HG02759 (cell line): Measurements from ENCODE around the gene ADGRL1.

Experiments
- ATAC-seq: cut with Tn5 transposase; IDR thresholded peaks from one replicate; pipeline ENCODE4 v1.9.1; 2021; ENCODE audit warnings: mild to moderate bottlenecking, moderate library complexity; ENCODE audit not compliant: unreplicated experiment

Gene ADGRL1

DNA sequence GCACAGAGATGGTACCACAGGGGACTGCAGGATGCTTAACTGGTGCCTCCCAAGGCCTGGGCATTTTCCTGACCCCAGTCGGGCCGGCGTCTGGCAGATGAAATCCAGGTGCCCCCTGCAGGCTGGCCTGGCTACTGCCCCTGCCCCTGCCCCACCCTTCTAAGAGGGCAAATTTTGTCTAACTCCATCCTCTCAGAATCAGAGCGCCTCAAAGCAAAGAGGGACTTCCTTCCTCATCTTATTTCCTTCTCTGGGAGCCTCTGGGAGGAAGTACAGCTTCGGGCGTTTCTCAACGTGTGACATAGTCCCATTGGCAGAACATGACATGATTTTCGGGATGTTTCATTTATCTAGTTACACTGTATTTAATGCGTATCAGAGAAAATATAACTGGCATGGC is 91.1 kb downstream of the ADGRL1 start:
- no peak for ATAC-seq

DNA sequence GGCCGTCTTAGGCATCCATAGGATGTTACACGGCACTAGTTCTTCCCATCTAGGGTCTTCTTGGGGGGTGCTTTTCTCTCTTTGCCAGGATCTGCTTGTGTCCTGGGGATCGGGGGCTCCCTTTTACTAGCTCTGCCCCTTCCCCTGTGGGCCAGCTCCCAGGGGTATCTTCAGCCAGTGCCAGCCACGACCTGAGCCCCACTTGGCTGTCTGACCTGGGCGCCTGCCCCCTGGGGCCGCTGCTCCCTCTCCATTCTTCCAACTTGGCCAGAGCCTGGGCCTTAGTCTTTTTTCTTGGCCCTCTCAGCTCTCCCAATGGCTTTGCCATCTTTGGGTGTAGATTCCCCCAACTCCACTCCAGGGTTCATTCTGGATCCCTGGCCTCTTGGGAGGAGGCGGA is 91.5 kb downstream of the ADGRL1 start:
- no peak for ATAC-seq

DNA sequence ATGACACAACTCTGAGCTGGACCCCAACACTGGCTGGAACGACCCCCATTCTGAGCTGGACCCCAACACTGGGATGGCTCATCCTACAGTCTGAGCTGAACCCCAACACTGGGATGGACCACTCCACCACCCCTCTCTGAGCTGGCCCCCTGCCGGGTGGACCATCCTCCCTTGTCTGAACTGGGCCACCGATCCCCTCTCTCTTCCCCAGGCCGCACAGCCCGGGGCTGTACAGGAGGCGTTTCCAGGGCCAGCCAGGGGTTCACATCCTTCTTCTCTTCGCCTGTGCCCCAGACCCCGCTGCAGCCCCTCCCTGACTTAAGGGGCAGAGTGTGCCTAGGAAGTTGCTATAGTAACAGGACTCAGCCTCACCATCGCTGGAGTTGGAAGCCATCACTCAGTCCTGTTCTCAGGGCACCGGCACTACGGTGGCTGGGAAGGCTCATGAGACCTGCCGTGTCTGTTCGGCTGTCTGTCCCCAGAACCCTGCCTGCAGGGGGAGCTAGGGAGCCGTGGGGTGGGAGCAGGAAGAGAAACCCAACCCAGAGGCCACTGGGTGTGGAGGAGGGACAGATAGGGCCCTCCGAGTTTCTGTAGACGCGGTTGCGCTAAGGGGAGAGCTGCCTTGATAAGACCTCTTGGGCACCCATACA is 92.1 kb downstream of the ADGRL1 start:
- no peak for ATAC-seq

DNA sequence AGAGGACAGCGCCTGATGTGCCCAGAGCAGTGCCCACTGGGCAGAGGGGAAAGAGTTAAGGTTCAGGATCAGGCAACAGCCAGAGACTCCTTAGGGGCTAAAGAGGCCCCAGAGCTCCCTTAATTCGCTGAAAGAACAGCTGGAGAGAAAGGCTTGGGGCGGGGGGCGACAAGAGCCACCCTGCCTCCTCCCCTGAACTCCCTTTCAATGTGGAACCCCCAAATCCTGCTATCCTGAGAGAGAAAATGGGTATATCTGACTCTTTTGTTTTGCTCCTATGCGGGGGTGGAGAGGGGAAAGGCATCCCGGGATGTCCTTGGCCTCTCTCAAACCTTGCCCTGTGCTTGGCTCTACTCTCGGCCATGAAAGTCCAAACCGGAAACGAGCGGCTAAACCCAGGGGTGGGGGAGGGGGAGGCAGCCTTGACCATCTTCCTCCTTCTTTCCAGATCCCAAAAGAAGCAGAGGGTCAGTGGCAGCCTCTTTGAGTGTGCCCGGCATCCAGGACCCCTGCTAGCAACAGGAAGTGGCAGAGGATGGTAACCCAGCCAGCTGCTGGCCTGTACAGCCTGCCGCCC is 93.1 kb downstream of the ADGRL1 start:
- ATAC-seq, result no peak

DNA sequence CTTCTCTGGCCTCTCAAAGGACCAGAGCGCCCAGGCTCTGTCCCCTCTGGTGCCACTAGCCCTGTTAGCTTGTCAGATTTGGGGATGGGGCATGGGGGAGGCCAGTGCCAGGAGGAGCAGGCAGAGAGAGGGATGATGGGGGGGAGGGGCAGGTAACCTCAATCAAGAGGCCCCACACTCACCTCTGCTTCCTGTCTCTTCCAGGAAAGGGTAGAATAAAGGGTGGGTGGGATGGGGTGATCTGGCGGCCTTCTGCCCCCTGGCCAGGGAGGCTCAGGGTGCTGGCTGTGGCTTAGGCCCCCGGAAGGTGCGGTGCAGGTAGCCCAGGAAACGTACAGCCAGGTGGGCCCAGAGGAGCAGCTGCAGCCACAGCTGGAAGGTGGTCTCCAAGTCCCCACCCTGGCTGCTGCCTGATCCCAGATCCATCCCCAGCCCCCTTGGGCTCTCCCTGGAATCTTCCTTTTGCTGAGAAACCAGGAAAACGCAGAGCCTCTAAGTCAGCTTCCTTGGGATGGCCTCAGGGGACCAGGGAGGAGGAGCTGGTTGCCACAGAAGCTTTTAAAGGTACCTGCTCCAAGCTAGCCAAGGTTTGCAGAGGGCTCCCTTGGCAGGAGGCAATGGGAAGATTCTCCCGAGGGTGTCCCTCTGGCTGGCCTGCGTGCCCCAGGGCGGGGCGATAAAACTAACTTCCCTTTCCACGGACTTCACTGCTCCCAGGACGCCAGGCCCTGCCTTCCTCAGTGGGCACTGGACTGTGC is 93.7 kb downstream of the ADGRL1 start:
- ATAC-seq, result no peak

DNA sequence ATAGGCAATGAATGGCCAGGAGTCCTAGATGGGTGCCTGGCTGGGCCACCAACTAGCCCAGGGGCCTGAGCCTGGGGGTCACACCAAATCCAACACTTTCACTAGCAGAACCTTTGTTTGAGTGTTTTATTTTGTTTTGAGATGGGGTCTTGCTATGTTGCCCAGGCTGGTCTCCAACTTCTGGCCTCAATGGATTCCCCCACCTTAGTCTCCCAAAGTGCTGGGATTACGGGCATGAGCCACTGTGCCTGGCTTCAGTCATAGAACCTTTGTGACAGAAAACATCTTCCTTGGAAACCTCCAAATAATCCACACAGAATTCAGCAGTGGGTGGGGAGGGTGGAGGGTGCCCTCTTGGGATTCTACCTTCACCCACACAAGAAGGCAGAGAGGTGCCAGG is 94.5 kb downstream of the ADGRL1 start:
- no peak for ATAC-seq

DNA sequence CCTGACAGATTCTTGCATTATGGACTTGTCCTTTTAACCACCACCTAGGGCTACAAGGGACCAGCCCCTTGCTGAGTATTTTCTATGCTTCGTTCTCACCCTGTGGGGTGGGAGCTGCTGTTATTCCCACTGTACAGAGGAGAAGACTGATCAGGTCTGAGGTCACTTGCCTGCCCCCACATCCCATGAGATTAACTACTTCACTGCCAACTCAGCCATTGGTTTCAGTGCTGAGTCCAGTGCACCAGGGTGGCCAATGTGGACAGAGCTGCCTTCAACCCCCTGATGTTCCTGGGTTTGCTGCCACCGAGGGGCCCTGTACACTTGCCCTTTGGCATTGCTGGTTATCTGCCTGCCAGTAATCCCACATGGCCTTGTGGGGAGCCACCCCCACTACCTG is 95.3 kb downstream of the ADGRL1 start:
- ATAC-seq, result no peak

DNA sequence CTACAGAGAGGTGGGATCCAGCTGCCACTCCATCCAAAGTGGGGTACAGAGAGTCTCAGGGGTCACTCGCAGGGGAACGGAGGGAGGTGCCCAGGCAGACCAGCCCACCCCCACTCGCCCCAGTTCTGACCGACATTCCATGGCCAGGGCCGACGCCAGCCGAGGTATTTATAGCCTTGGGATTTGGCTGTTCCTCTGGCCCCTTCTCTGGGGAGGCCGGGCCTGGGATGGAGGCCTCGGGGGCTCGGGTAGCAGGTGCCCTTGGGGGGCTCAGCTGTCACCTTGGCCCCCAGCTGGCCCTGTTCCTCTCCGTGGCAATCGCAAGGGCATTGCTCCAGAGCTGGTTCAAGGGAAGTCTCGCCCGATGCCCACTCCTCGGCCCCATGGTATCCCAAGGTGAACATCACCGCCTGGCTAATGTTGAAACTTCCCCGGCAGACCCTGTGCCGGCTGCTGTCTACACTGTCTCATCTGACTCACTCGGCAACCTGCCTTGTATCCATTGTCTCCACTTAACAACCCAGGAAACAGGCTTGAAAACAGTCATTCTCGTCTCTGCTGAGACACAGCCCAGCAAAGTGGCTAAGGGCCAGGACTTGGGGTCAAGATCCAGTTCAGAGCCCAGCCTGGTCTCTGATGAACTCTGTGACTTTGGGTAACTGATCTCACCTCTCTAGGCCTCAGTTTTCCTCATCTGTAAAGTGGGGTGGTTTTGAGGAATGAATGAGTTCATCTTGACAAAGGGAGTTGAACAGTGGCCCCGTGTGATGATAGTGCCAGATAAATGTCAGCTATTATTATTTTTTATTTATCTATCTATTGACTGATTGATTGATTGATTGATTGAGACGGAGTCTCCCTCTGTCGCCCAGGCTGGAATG is 98.1 kb downstream of the ADGRL1 start:
- no peak for ATAC-seq

DNA sequence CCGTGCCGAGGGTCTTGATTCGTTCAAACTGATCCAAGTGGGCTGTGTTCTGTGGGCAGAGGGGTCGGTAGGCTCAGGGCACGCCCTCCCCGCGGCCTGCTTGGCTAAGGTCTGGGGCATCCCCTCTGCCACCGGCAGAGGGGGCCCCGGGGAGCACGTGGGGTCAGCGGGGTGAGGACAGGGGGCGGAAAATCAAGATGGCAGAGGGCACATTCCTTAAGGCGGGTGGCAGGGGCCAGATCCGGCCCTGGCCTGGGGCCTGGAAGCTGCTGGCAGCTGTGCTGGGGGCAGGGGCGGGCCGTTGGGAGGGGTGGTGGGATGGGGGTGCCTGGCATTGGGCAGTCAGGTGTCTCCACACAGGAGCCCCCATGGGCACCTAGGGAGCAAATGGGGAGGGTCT is 99.1 kb downstream of the ADGRL1 start:
- no peak for ATAC-seq

DNA sequence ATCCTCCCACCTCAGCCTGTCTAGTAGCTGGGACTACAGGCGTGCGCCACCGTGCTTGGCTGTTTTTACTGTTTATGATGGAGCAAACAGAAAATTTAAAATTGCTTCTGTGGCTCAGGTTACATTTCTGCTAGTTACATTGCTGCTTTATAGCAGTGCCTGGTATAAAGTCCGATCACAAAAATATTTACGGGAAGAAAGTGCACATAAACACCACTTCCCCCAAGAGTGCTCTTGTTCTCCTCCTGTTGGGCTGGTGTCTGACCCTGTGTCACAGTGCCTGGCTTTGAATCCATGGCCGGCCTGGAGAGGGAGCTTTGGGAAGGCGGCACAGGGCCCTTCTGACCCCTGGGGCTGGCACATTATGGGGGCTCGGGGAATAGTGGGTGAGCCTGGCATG is 100.3 kb downstream of the ADGRL1 start:
- no peak for ATAC-seq

DNA sequence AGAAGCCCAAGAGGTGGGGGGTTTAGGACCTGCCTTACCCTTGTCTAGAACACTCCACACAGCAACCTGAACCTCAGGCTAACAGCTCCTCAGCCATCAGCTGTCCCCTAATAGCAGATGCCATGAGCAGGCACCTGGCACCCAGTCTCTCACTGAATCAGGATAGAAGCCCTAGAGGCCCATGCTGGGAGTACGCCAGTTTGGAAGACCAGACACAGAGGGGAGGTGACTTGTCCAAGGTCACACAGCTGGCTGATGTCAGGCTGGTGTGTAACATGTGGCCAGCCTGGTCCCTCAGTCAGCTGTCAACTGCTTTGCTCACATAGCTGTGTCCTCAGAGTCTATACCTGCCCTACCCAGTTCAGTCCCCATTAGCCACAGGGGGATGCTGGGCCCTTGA is 102.7 kb downstream of the ADGRL1 start:
- ATAC-seq, result no peak

DNA sequence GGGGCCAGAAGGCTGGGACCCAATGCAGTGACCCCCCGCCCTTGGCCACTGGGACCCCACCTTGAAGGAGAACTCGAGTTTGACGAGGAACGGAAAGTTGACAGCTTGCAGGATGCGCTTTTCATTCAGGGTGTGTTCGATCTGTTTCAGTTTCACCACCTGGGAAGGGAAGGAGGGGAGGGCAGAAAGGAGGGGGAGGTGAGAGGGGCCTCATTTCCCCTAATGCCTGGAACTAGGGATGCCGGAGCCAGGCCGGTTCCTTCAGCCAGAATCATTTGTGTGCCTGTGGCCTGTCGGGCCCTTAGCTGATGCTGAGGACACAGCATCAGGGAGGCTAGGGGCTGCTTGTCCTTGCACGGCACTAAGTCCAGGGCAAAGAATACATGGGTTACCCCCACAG is 103.2 kb downstream of the ADGRL1 start:
- no peak for ATAC-seq

DNA sequence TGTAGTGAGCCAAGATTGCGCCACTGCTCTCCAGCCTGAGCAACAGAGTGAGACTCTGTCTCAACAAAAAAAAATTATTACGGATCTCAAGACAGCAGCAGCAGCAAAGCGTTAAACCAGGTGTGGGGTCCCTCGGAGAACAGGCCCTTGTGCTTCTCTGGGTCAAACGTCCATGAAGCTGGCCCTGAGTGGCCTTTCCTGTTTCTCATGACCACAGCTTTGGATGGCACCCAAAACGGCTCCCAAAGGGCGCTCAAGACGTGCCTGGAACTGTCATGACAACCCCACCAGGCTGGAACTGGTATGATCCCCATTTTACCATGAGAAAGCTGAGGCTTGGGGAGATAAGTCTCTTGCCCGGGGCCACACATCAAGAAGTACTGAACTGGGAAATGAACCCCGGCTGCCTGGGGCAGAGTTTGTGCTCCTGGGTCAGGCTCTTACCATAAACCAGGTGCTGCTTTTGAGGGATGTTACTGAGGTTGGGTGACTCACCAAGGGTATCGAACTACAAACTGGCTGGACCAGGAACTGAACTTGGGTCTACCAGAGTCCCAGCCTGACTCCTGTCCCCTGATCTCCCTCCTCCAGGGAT is 103.8 kb downstream of the ADGRL1 start:
- ATAC-seq, result no peak

DNA sequence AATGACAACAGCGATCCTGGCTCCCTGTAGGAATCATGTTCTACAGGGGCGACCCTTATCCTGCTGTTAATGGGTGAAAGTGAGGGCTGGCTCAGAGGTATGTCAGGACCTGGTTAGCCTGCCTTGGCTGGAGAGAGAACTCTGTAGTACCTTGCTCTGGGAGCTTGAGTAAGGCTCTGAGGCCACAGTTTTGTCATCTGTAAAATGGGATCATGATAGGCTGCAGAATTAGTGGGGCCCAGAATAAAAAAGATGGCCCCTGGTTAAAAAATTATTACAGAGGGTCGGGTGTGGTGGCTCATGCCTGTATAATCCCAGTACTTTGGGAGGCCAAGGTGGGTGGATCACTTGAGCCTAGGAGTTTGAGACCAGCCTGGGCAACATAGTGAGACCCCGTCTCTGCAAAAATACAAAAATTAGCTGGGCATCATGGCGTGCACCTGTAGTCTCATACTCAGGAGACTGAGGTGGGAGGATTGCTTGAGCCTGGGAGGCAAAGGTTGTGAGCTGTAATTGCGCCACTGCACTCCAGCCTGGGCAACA is 104.9 kb downstream of the ADGRL1 start:
- no peak for ATAC-seq
